CD8-positive, alpha-beta memory T cell (primary cell): ENCODE measurements around the gene DFFA. TPM values are rescaled to one million over a fixed set of nuclear protein-coding genes. Genes with fewer than 3 reads are reported as not detected.
"Not testable (repeated sequence)": the region's sequence is repeated elsewhere in the genome, so short reads cannot be mapped to it uniquely, and the experiment has no call there.

Experiments used
- CTCF ChIA-PET: fragments of 350-600 bp; sonication (Branson Sonifier 250); formaldehyde crosslinking; loops from one replicate; lab custom pipeline; 2021; ENCODE audit warnings: antibody characterized with exemption; lab: Charles Lee
- POLR2A ChIA-PET: fragments of 350-600 bp; sonication (Branson Sonifier 250); formaldehyde crosslinking; loops from one replicate; lab custom pipeline; 2021; ENCODE audit warnings: antibody characterized with exemption; lab: Charles Lee
- DNase-seq, 5 donors: peaks; one replicate each; pipeline versions ENCODE4 v3.0.0 to v3.0.0-alpha.2; 2020 to 2022; ENCODE audit warnings: mixed read lengths in 1 of 5
- H3K27ac ChIP-seq: one replicate; pipeline ENCODE4 v1.7.0; 2013; ENCODE audit warnings: low read depth, mild to moderate bottlenecking, low read length, moderate library complexity
- H3K27me3 ChIP-seq: 2 replicates; pipeline ENCODE4 v1.7.0; 2013; ENCODE audit warnings: low read length, mild to moderate bottlenecking; ENCODE audit not compliant: insufficient read depth, poor library complexity, severe bottlenecking
- H3K36me3 ChIP-seq: 2 replicates; pipeline ENCODE4 v1.7.0; 2013; ENCODE audit warnings: mild to moderate bottlenecking, low read length, moderate library complexity; ENCODE audit not compliant: insufficient read depth
- H3K4me1 ChIP-seq: 2 replicates; pipeline ENCODE4 v1.7.0; 2013; ENCODE audit warnings: mild to moderate bottlenecking, low read length, moderate library complexity; ENCODE audit not compliant: insufficient read depth
- H3K4me3 ChIP-seq: 2 replicates; pipeline ENCODE4 v1.7.0; 2013; ENCODE audit warnings: mild to moderate bottlenecking, low read length
- H3K9me3 ChIP-seq: 2 replicates; pipeline ENCODE4 v1.7.0; 2013; ENCODE audit warnings: mild to moderate bottlenecking, low read length
- H3K27ac Mint-ChIP-seq, 8 donors: one replicate each; pipeline ENCODE4 v1.8.0; 2020 to 2021; ENCODE audit warnings: mixed read lengths in 8 of 8, mild to moderate bottlenecking in 6 of 8, inconsistent platforms in 3 of 8, moderate library complexity in 3 of 8
- H3K27me3 Mint-ChIP-seq, 2 donors: one replicate each; pipeline ENCODE4 v1.8.0; 2020 to 2021; ENCODE audit warnings: mixed read lengths in 2 of 2, mild to moderate bottlenecking in 1 of 2, moderate library complexity in 1 of 2
- H3K36me3 Mint-ChIP-seq, 3 donors: one replicate each; pipeline ENCODE4 v1.8.0; 2020 to 2021; ENCODE audit warnings: mixed read lengths in 3 of 3, inconsistent platforms in 1 of 3, mild to moderate bottlenecking in 1 of 3
- H3K4me1 Mint-ChIP-seq, 3 donors: one replicate each; pipeline ENCODE4 v1.8.0; 2020 to 2021; ENCODE audit warnings: mixed read lengths in 3 of 3, inconsistent platforms in 1 of 3, mild to moderate bottlenecking in 1 of 3
- H3K4me3 Mint-ChIP-seq, 7 donors: one replicate each; pipeline ENCODE4 v1.8.0; 2020 to 2021; ENCODE audit warnings: mixed read lengths in 7 of 7, mild to moderate bottlenecking in 6 of 7, moderate library complexity in 4 of 7, inconsistent platforms in 2 of 7
- H3K9me3 Mint-ChIP-seq, 5 donors: one replicate each; pipeline ENCODE4 v1.8.0; 2020 to 2022; ENCODE audit warnings: mixed read lengths in 5 of 5, mild to moderate bottlenecking in 3 of 5, moderate library complexity in 2 of 5, inconsistent platforms in 1 of 5
- polyA plus RNA-seq: library from polyadenylated mRNA; unstranded; fragments of 300-500 nt; fragmentation: Illumina TruSeq; gene quantifications from one replicate; pipeline ENCODE4 v1.2.3, GENCODE V29; 2021
- total RNA-seq, 2 experiments: library from RNA; stranded (reverse); gene quantifications; one replicate each; pipeline ENCODE4 v1.2.3, GENCODE V29; 2021

Gene DFFA
- total and polyA plus RNA-seq, 3 experiments from 2014 or later, result 40.4 to 69.1 (median 67.7) TPM

DNA sequence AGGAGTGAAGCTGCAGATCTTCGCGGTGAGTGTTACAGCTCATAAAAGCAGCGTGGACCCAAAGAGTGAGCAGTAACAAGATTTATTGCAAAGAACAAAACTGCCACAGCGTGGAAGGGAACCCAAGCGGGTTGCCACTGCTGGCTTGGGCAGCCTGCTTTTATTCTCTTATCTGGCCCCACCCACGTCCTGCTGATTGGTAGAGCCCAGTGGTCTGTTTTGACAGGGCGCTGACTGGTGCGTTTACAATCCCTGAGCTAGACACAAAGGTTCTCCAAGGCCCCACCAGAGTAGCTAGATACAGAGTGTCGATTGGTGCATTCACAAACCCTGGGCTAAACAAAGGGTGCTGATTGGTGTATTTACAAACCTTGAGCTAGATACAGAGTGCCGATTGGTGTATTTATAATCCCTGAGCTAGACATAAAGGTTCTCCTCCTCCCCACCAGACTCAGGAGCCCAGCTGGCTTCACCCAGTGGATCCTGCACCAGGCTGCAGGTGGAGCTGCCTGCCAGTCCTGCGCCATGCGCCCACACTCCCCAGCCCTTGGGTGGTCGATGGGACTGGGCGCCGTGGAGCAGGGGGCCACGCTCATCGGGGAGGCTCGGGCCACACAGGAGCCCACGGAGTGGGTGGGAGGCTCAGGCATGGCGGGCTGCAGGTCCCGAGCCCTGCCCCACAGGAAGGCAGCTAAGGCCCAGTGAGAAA is 46.3 kb downstream of the DFFA start:
- H3K4me3 ChIP-seq, H3K9me3 Mint-ChIP-seq, H3K27me3 ChIP-seq, H3K9me3 ChIP-seq, H3K27ac ChIP-seq, H3K36me3 ChIP-seq, POLR2A ChIA-PET, H3K36me3 Mint-ChIP-seq, H3K27me3 Mint-ChIP-seq, DNase-seq, H3K27ac Mint-ChIP-seq, H3K4me3 Mint-ChIP-seq: not testable (repeated sequence)
- H3K4me1 ChIP-seq, result peaks cover 13% of the 10 kb centered on the region
- peaks cover 10 to 19% (median 15%) of the 10 kb centered on the region in 3 donors for H3K4me1 Mint-ChIP-seq
- CTCF ChIA-PET, result interaction anchor here (1.0 kb wide), 2 partner anchors 10 to 215 kb away, joined by 3 read pairs; partner anchors contain the start of gene KIF1B

GRCh38 chr1:10424651-10425050 is 47.7 kb downstream of the DFFA start:
- Histone ChIP-seq H3K9me3 (no peaks in the 10 kb centered on the region), H3K4me3 (no peak overlapping the region), H3K27ac (no peak overlapping the region), H3K4me1 (peaks cover 7% of the 10 kb centered on the region), H3K27me3 (no peaks in the 10 kb centered on the region), H3K36me3 (no peaks in the 10 kb centered on the region)
- Mint-ChIP-seq H3K27ac (no peak overlapping the region), H3K4me3 (no peak overlapping the region), H3K4me1 (peaks cover 2 to 10% (median 5%) of the 10 kb centered on the region in 3 donors), H3K9me3 (no peaks in the 10 kb centered on the region), H3K36me3 (peaks cover 0 to 15% (median 7%) of the 10 kb centered on the region in 3 donors), H3K27me3 (peaks cover 0 to 1% of the 10 kb centered on the region in 2 donors)
- CTCF ChIA-PET, result interaction anchor here (0.6 to 1.4 kb wide), 2 partner anchors 74 to 550 kb away, joined by 3 read pairs; no protein-coding TSS in a partner anchor
- POLR2A ChIA-PET, result no interaction called here
- no peak for DNase-seq

GRCh38 chr1:10424034-10424433 is 48.3 kb downstream of the DFFA start:
- Histone ChIP-seq H3K36me3 (no peaks in the 10 kb centered on the region), H3K4me1 (peaks cover under 1% of the 10 kb centered on the region), H3K27me3 (no peaks in the 10 kb centered on the region), H3K4me3 (no peak overlapping the region), H3K9me3 (no peaks in the 10 kb centered on the region), H3K27ac (no peak overlapping the region)
- ChIA-PET CTCF (interaction anchor here (0.5 to 1.4 kb wide), 3 partner anchors 30 to 550 kb away, joined by 3 read pairs; no protein-coding TSS in a partner anchor), POLR2A (no interaction called here)
- peaks cover 0 to 21% (median 13%) of the 10 kb centered on the region in 3 donors for H3K36me3 Mint-ChIP-seq
- no peak for DNase-seq
- peaks cover 2 to 6% (median 4%) of the 10 kb centered on the region in 3 donors for H3K4me1 Mint-ChIP-seq
- H3K27ac Mint-ChIP-seq, result no peak overlapping the region
- H3K4me3 Mint-ChIP-seq, result no peak overlapping the region
- H3K27me3 Mint-ChIP-seq, result peaks cover 0 to 1% of the 10 kb centered on the region in 2 donors
- no peaks in the 10 kb centered on the region for H3K9me3 Mint-ChIP-seq

DNA sequence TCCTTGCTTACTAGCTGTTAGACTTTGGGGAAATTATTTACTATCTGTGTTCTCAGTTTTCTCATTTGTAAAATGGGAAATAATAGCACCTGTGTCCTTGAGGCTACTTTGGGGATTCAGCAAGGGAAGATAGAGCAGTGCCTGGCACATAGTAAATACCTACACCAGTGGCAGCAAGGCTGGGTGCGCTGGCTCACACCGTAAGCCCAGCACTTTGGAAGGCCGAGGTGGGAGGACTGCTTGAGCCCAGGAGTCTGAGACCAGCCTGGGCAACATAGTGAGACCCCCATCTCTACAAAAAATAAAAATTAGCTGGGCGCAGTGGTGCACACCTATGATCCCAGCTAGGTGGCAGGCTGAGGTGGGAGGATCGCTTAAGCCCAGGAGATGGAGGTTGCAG is 50.7 kb downstream of the DFFA start:
- ChIA-PET CTCF (no interaction called here), POLR2A (interaction anchor here (0.6 kb wide), 1 partner anchor 548 kb away, joined by 3 read pairs; no protein-coding TSS in a partner anchor)
- no peak for DNase-seq
- H3K4me3 Mint-ChIP-seq, result no peak overlapping the region
- no peaks in the 10 kb centered on the region for H3K27me3 Mint-ChIP-seq
- H3K9me3 Mint-ChIP-seq, result no peaks in the 10 kb centered on the region
- H3K27ac ChIP-seq, result no peak overlapping the region
- peaks cover 0 to 43% (median 19%) of the 10 kb centered on the region in 3 donors for H3K36me3 Mint-ChIP-seq
- no peaks in the 10 kb centered on the region for H3K27me3 ChIP-seq
- no peaks in the 10 kb centered on the region for H3K4me1 ChIP-seq
- no peaks in the 10 kb centered on the region for H3K4me1 Mint-ChIP-seq
- no peak overlapping the region for H3K27ac Mint-ChIP-seq
- peaks cover 10% of the 10 kb centered on the region for H3K36me3 ChIP-seq
- H3K9me3 ChIP-seq, result no peaks in the 10 kb centered on the region
- H3K4me3 ChIP-seq, result no peak overlapping the region

DNA sequence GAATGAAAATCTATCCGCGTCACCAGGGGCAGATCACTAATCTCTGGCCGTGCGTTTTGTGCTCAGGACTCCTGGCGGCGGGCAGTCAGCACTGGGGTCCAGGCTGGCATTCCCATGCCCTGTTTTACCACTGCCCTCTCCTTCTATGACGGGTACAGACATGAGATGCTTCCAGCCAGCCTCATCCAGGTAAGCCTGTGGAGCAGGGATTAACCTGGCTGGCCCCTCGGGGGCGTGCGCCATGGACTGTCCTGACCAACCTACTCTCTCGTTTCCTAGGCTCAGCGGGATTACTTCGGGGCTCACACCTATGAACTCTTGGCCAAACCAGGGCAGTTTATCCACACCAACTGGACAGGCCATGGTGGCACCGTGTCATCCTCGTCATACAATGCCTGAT is 53.0 kb downstream of the DFFA start:
- POLR2A ChIA-PET, result no interaction called here
- Mint-ChIP-seq H3K4me3 (no peak overlapping the region), H3K36me3 (peaks cover 0 to 61% (median 24%) of the 10 kb centered on the region in 3 donors), H3K9me3 (no peaks in the 10 kb centered on the region), H3K27me3 (no peaks in the 10 kb centered on the region), H3K4me1 (peaks cover 0 to 5% (median 3%) of the 10 kb centered on the region in 3 donors), H3K27ac (peak overlapping the region in 3 of 8 donors; percentile 30 to 42 (median 33))
- no peaks in the 10 kb centered on the region for H3K27me3 ChIP-seq
- H3K4me1 ChIP-seq, result no peaks in the 10 kb centered on the region
- no peak overlapping the region for H3K4me3 ChIP-seq
- CTCF ChIA-PET, result no interaction called here
- H3K9me3 ChIP-seq, result no peaks in the 10 kb centered on the region
- peaks cover 10% of the 10 kb centered on the region for H3K36me3 ChIP-seq
- H3K27ac ChIP-seq, result no peak overlapping the region
- no peak for DNase-seq

DNA sequence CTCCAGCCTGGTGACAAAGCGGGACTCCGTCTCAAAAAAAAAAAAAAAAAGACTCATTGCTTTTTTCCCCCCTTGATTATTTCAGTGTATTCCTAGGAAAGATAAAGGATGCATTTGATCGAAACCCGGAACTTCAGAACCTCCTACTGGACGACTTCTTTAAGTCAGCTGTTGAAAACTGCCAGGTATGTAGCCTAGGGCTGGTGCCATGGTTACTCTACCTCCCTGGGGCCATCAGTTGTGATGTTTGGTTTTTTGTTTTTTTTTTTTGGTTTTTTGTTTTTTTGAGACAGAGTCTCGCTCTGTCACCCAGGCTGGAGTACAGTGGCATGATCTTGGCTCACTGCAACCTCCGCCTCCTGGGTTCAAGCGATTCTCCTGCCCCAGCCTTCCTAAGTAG is 53.6 kb downstream of the DFFA start:
- POLR2A ChIA-PET, result not testable (repeated sequence)
- CTCF ChIA-PET, result interaction anchor here (1.3 kb wide), 1 partner anchor 11 kb away, joined by 3 read pairs; the partner anchor contains the start of gene CENPS

GRCh38 chr1:10415967-10416366 is 56.4 kb downstream of the DFFA start:
- H3K36me3 Mint-ChIP-seq, result peaks cover 0 to 86% (median 43%) of the 10 kb centered on the region in 3 donors

More for the DNA sequence above, 53.6 kb downstream of the DFFA start:
- H3K4me3 ChIP-seq, H3K27me3 Mint-ChIP-seq, H3K4me1 Mint-ChIP-seq, H3K27ac ChIP-seq, DNase-seq, H3K9me3 Mint-ChIP-seq, H3K4me1 ChIP-seq, H3K9me3 ChIP-seq, H3K4me3 Mint-ChIP-seq, H3K27me3 ChIP-seq, H3K27ac Mint-ChIP-seq: not testable (repeated sequence)
- peaks cover 0 to 65% (median 24%) of the 10 kb centered on the region in 3 donors for H3K36me3 Mint-ChIP-seq
- peaks cover 10% of the 10 kb centered on the region for H3K36me3 ChIP-seq

More at GRCh38 chr1:10415967-10416366, 56.4 kb downstream of the DFFA start:
- H3K27me3 ChIP-seq, CTCF ChIA-PET, H3K9me3 ChIP-seq, H3K4me1 ChIP-seq, H3K27me3 Mint-ChIP-seq, DNase-seq, H3K27ac Mint-ChIP-seq, H3K4me3 Mint-ChIP-seq, H3K4me1 Mint-ChIP-seq, H3K4me3 ChIP-seq, H3K9me3 Mint-ChIP-seq: not testable (repeated sequence)
- POLR2A ChIA-PET, result interaction anchor here (0.5 kb wide), 1 partner anchor 751 kb away, joined by 7 read pairs; no protein-coding TSS in a partner anchor
- peak overlapping the region; percentile 72 for H3K27ac ChIP-seq
- H3K36me3 ChIP-seq, result peaks cover 34% of the 10 kb centered on the region
